ENCODE measurements around the gene NPW. TPM values are rescaled to one million over a fixed set of nuclear protein-coding genes. Genes with fewer than 3 reads are reported as not detected.

NPW gene
- total and polyA plus RNA-seq, 9 of the 15 experiments (the other 6 are each of a cell fraction or from before 2014, with no cell fraction given) = 0.14 to 4.0 (median 2.6) TPM; not detected in 4

DNA sequence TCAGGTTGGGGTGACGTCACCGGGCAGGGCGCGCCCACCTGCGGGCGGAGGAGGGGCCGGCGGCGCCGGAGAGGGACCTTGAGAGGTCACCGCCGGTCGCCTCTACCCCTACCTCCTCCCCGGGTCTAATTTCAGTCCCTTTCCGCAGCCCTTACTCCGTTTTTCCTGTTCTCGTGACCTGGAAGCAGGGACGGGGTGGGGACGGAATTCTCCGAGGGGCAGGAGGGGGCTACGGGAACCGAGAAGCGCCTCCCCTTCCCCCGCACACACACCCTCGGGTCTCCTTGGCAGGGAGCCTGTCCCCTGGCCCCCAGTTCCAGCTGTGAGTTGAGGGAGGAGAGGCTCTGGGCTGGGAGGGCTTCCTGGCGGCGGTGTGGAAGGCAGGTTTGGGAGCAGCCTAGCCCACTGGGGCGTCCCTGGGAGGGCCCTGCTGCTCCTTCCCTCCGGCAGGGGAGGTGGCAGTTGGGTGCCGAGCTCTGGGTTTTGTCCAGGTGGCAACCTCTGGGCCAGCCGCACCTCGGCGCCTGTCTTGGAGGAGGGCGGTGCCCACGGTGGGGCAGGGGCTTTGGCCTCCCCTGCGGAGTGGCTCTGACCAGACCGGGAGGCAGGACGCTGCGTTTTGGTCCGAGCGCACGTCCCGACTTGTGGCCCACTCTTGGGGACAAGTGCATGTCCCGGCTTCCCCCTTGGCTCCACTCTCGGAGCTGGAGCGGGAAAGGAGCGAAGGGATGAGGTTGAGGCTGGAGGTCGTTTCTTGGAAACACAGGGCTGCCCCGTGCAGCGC is 29.0 kb upstream of the NPW start (continued):
- no peak for TF ChIP-seq BRD9 (IDR thresholded peaks at IDR 0.05; ENCODE audit: low read depth, partially characterized antibody)
- TF ChIP-seq ZNF347 (CRISPR knock-in tag; IDR thresholded peaks at IDR 0.05; ENCODE audit: low read depth) = no peak
- no peak for TF ChIP-seq ZBTB8A (IDR thresholded peaks at IDR 0.05; ENCODE audit: partially characterized antibody)
- no peak for TF ChIP-seq RHOXF2B (CRISPR knock-in tag; conservative IDR thresholded peaks at IDR 0.05)
- TF ChIP-seq, protein P1, sequence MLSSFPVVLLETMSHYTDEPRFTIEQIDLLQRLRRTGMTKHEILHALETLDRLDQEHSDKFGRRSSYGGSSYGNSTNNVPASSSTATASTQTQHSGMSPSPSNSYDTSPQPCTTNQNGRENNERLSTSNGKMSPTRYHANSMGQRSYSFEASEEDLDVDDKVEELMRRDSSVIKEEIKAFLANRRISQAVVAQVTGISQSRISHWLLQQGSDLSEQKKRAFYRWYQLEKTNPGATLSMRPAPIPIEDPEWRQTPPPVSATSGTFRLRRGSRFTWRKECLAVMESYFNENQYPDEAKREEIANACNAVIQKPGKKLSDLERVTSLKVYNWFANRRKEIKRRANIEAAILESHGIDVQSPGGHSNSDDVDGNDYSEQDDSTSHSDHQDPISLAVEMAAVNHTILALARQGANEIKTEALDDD (IDR thresholded peaks at IDR 0.05) = no peak
- no peak for TF ChIP-seq MCM5 (IDR thresholded peaks at IDR 0.05; ENCODE audit: low read depth)
- TF ChIP-seq, protein P2, sequence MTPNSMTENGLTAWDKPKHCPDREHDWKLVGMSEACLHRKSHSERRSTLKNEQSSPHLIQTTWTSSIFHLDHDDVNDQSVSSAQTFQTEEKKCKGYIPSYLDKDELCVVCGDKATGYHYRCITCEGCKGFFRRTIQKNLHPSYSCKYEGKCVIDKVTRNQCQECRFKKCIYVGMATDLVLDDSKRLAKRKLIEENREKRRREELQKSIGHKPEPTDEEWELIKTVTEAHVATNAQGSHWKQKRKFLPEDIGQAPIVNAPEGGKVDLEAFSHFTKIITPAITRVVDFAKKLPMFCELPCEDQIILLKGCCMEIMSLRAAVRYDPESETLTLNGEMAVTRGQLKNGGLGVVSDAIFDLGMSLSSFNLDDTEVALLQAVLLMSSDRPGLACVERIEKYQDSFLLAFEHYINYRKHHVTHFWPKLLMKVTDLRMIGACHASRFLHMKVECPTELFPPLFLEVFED (CRISPR knock-in tag; conservative IDR thresholded peaks at IDR 0.05) = no peak
- no peak for TF ChIP-seq PHTF2 (CRISPR knock-in tag; IDR thresholded peaks at IDR 0.05)
- TF ChIP-seq SNRNP70 (optimal IDR thresholded peaks at IDR 0.05; ENCODE audit: low read depth, low read length) = no peak
- no peak for TF ChIP-seq ZNF239 (CRISPR knock-in tag; IDR thresholded peaks at IDR 0.05)
- no peak for TF ChIP-seq ARHGAP35 (IDR thresholded peaks at IDR 0.05; ENCODE audit: partially characterized antibody)
- TF ChIP-seq, protein P3, sequence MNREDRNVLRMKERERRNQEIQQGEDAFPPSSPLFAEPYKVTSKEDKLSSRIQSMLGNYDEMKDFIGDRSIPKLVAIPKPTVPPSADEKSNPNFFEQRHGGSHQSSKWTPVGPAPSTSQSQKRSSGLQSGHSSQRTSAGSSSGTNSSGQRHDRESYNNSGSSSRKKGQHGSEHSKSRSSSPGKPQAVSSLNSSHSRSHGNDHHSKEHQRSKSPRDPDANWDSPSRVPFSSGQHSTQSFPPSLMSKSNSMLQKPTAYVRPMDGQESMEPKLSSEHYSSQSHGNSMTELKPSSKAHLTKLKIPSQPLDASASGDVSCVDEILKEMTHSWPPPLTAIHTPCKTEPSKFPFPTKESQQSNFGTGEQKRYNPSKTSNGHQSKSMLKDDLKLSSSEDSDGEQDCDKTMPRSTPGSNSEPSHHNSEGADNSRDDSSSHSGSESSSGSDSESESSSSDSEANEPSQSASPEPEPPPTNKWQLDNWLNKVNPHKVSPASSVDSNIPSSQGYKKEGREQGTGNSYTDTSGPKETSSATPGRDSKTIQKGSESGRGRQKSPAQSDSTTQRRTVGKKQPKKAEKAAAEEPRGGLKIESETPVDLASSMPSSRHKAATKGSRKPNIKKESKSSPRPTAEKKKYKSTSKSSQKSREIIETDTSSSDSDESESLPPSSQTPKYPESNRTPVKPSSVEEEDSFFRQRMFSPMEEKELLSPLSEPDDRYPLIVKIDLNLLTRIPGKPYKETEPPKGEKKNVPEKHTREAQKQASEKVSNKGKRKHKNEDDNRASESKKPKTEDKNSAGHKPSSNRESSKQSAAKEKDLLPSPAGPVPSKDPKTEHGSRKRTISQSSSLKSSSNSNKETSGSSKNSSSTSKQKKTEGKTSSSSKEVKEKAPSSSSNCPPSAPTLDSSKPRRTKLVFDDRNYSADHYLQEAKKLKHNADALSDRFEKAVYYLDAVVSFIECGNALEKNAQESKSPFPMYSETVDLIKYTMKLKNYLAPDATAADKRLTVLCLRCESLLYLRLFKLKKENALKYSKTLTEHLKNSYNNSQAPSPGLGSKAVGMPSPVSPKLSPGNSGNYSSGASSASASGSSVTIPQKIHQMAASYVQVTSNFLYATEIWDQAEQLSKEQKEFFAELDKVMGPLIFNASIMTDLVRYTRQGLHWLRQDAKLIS (CRISPR knock-in tag; IDR thresholded peaks at IDR 0.05) = 0 out of 2 replicates have a peak, but pooled peaks have one; percentile 40
- TF ChIP-seq, protein P4, sequence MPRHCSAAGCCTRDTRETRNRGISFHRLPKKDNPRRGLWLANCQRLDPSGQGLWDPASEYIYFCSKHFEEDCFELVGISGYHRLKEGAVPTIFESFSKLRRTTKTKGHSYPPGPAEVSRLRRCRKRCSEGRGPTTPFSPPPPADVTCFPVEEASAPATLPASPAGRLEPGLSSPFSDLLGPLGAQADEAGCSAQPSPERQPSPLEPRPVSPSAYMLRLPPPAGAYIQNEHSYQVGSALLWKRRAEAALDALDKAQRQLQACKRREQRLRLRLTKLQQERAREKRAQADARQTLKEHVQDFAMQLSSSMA (CRISPR knock-in tag; IDR thresholded peaks at IDR 0.05) = no peak
- TF ChIP-seq HMG20A (CRISPR knock-in tag; conservative IDR thresholded peaks at IDR 0.05) = no peak
- TF ChIP-seq, protein P5, sequence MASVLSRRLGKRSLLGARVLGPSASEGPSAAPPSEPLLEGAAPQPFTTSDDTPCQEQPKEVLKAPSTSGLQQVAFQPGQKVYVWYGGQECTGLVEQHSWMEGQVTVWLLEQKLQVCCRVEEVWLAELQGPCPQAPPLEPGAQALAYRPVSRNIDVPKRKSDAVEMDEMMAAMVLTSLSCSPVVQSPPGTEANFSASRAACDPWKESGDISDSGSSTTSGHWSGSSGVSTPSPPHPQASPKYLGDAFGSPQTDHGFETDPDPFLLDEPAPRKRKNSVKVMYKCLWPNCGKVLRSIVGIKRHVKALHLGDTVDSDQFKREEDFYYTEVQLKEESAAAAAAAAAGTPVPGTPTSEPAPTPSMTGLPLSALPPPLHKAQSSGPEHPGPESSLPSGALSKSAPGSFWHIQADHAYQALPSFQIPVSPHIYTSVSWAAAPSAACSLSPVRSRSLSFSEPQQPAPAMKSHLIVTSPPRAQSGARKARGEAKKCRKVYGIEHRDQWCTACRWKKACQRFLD (CRISPR knock-in tag; IDR thresholded peaks at IDR 0.05) = 0 out of 2 replicates have a peak, but pooled peaks have one; percentile 1
- no peak for TF ChIP-seq RNF2 (IDR thresholded peaks at IDR 0.05)
- no peak for TF ChIP-seq ETV1 (tag; conservative IDR thresholded peaks at IDR 0.05; ENCODE audit: low read depth)
- TF ChIP-seq FUS (optimal IDR thresholded peaks at IDR 0.05; ENCODE audit: low read depth, low read length) = no peak
- TF ChIP-seq BCOR (IDR thresholded peaks at IDR 0.05) = peak; percentile 27; the same call in 1 of the 2 replicates
- TF ChIP-seq MTA1 (IDR thresholded peaks at IDR 0.05; ENCODE audit: borderline replicate concordance) = no peak
- TF ChIP-seq ZNF143 (CRISPR knock-in tag; IDR thresholded peaks at IDR 0.05) = no peak
- TF ChIP-seq NCOA6 (IDR thresholded peaks at IDR 0.05) = no peak

Data from K562 (cell line).